Sigmoid colon (tissue), 7 donors: ENCODE measurements around the gene HLA-DMB. TPM values are rescaled to one million over a fixed set of nuclear protein-coding genes. Genes with fewer than 3 reads are reported as not detected.

Experiments used
- DNase-seq: peaks from one replicate; pipeline ENCODE4 v3.0.0-alpha.2; 2019
- H3K27ac ChIP-seq, 4 donors: fragments of 200-600 bp; sonication (generic); one replicate each; pipeline ENCODE4 v1.5.1; 2016 to 2019; ENCODE audit warnings: mild to moderate bottlenecking in 1 of 4
- H3K27me3 ChIP-seq, 3 donors: fragments of 200-600 bp; sonication (generic); one replicate each; pipeline ENCODE4 v1.5.1; 2019; ENCODE audit warnings: mild to moderate bottlenecking in 1 of 3
- H3K36me3 ChIP-seq, 4 donors: fragments of 200-600 bp; sonication (generic); one replicate each; pipeline ENCODE4 v1.5.1; 2016 to 2019
- H3K4me1 ChIP-seq, 4 donors: fragments of 200-600 bp; sonication (generic); one replicate each; pipeline ENCODE4 v1.5.1; 2017 to 2019
- H3K4me3 ChIP-seq, 4 donors: fragments of 200-600 bp; sonication (generic); one replicate each; pipeline ENCODE4 v1.5.1; 2017 to 2019; ENCODE audit warnings: mild to moderate bottlenecking in 2 of 4, moderate library complexity in 1 of 4
- H3K9me3 ChIP-seq, 4 donors: fragments of 200-600 bp in 3 of 4; sonication (generic) in 3 of 4; one replicate each; pipeline versions ENCODE4 v1.5.1 to v1.6.1; 2013 to 2019
- CTCF ChIP-seq, 4 experiments: fragments of 450-650 bp in 3 of 4; fragments of 200-600 bp in 1 of 4; IDR thresholded peaks; one replicate each; pipeline ENCODE4 v1.5.1; 2016 to 2019; ENCODE audit warnings: antibody characterized with exemption in 4 of 4, mild to moderate bottlenecking in 3 of 4, moderate library complexity in 2 of 4
- EP300 ChIP-seq, 4 donors: sonication (generic); formaldehyde crosslinking; IDR thresholded peaks; one replicate each; pipeline ENCODE4 v1.6.1; 2017; ENCODE audit warnings: antibody characterized with exemption in 4 of 4
- POLR2A ChIP-seq, 2 donors: fragments of 450-650 bp; IDR thresholded peaks; one replicate each; pipeline ENCODE4 v1.6.1; 2016; ENCODE audit warnings: antibody characterized with exemption in 2 of 2, mild to moderate bottlenecking in 2 of 2, moderate library complexity in 2 of 2
- POLR2AphosphoS5 ChIP-seq, 4 donors: sonication (generic); formaldehyde crosslinking; IDR thresholded peaks; one replicate each; pipeline ENCODE4 v1.6.1; 2017; ENCODE audit warnings: antibody characterized with exemption in 4 of 4
- WGBS, 2 donors: extraction: QIAGEN DNeasy Blood & Tissue Kit; methylation state at CpG; one replicate each; pipeline ENCODE4 v1.1.7; 2013; 5-methylcytosine and 5-hydroxymethylcytosine counted together
- intact Hi-C: fragments of 100-400 bp; cut with DNase I; formaldehyde crosslinking; loops from one replicate; pipeline ENCODE4 v1.15.1; 2023
- polyA plus RNA-seq, 3 donors: library from polyadenylated mRNA; stranded (reverse); fragments of 200-250 nt; gene quantifications; one replicate each; pipeline ENCODE4 v1.2.3, GENCODE V29; 2013
- total RNA-seq, 4 donors: library from RNA; depleted of rRNA; stranded (reverse); fragments of >200 nt; gene quantifications; one replicate each; pipeline ENCODE4 v1.1.0, GENCODE V29; 2016
- donor health status: healthy with polysubstance abuse.
- donor health status: Bipolar disorder and iron deficiency.
- donor health status: healthy.

Gene HLA-DMB
- total and polyA plus RNA-seq, 7 donors: 10.2 to 108 (median 13.2) TPM

GRCh38 chr6:32949113-32949512 is 8.3 kb upstream of the HLA-DMB start:
- intact Hi-C loops: no loop called here
- H3K4me3 ChIP-seq: no peak overlapping the region
- no peak overlapping the region for H3K27ac ChIP-seq
- no peaks in the 10 kb centered on the region for H3K27me3 ChIP-seq
- no peak for TF ChIP-seq EP300 (IDR thresholded peaks at IDR 0.05)
- no peak for TF ChIP-seq POLR2A (IDR thresholded peaks at IDR 0.05)
- TF ChIP-seq POLR2AphosphoS5 (IDR thresholded peaks at IDR 0.05): no peak
- TF ChIP-seq CTCF (IDR thresholded peaks at IDR 0.05): no peak
- peaks cover 0 to 12% (median 4%) of the 10 kb centered on the region in 4 donors for H3K4me1 ChIP-seq
- H3K36me3 ChIP-seq: no peaks in the 10 kb centered on the region
- no peak for DNase-seq
- WGBS, 2 donors: 85 to 91% methylated on average over 9 of the region's 9 CpGs
- no peaks in the 10 kb centered on the region for H3K9me3 ChIP-seq

- Histone ChIP-seq H3K4me3 (no peak overlapping the region), H3K27me3 (no peaks in the 10 kb centered on the region), H3K9me3 (no peaks in the 10 kb centered on the region), H3K4me1 (peaks cover 0 to 5% (median 3%) of the 10 kb centered on the region in 4 donors), H3K36me3 (no peaks in the 10 kb centered on the region), H3K27ac (no peak overlapping the region)
- peak in 1 of 4 experiments; percentile 26 for TF ChIP-seq CTCF (IDR thresholded peaks at IDR 0.05)
- no peak for TF ChIP-seq EP300 (IDR thresholded peaks at IDR 0.05)
- DNase-seq: no peak
- intact Hi-C loops: no loop called here
- 63 to 66% methylated on average over 11 of the region's 11 CpGs for WGBS, 2 donors
Measured at GRCh38 chr6:32947552-32948465, 7.0 kb upstream of the HLA-DMB start.

GRCh38 chr6:32946893-32947292 is 6.1 kb upstream of the HLA-DMB start:
- Histone ChIP-seq H3K27ac (no peak overlapping the region), H3K36me3 (no peaks in the 10 kb centered on the region), H3K4me3 (no peak overlapping the region), H3K4me1 (no peaks in the 10 kb centered on the region), H3K9me3 (no peaks in the 10 kb centered on the region), H3K27me3 (no peaks in the 10 kb centered on the region)
- TF ChIP-seq CTCF (IDR thresholded peaks at IDR 0.05): no peak
- no peak for TF ChIP-seq POLR2AphosphoS5 (IDR thresholded peaks at IDR 0.05)
- no peak for DNase-seq
- intact Hi-C loops: no loop called here

- DNase-seq: no peak
- TF ChIP-seq CTCF (IDR thresholded peaks at IDR 0.05): no peak
- no peak for TF ChIP-seq POLR2A (IDR thresholded peaks at IDR 0.05)
- no peak for TF ChIP-seq EP300 (IDR thresholded peaks at IDR 0.05)
- no peak for TF ChIP-seq POLR2AphosphoS5 (IDR thresholded peaks at IDR 0.05)
- Histone ChIP-seq H3K4me3 (no peak overlapping the region), H3K4me1 (no peaks in the 10 kb centered on the region), H3K9me3 (no peaks in the 10 kb centered on the region), H3K36me3 (no peaks in the 10 kb centered on the region), H3K27ac (no peak overlapping the region), H3K27me3 (no peaks in the 10 kb centered on the region)
- intact Hi-C loops: no loop called here
Measured at GRCh38 chr6:32945953-32946352, 5.1 kb upstream of the HLA-DMB start.
